Heart left ventricle (tissue), 13 donors: ENCODE results near the gene S100A13.

Experiments used
- CTCF ChIP-seq, 12 donors: fragments of 200-600 bp; sonication (generic) in 4 of 12; IDR thresholded peaks; one replicate each; pipeline versions ENCODE4 v1.5.0 to v1.8.0; 2018 to 2022; ENCODE audit warnings: antibody characterized with exemption in 12 of 12, mild to moderate bottlenecking in 5 of 12
- POLR2A ChIP-seq, 2 donors: fragments of 450-650 bp; IDR thresholded peaks; one replicate each; pipeline ENCODE4 v1.6.1; 2017; ENCODE audit warnings: antibody characterized with exemption in 2 of 2, mild to moderate bottlenecking in 2 of 2, moderate library complexity in 2 of 2
- donor health status: ischemic (EF 13 %, LVEDD 7.1; RV severe dilation, severe dysfunction).
- donor health status: DM: no; HTN: yes; CAD: no.
- donor health status: DM: no; HTN: no; CAD: no.
- donor health status: ischemic (EF 25% LVEDD 6.9; RV normal size, moderate dysfunction).
- donor health status: ischemic (EF 25% LVEDD 5.7; RV mildly dilated, moderate dysfunction).
- donor health status: ischemic (EF 35%, LVEDD 5.7; RV mildly dilated, moderate dysfunction).
- donor health status: nonischemic (EF 11% LVEDD 7.7; RV severe dilation, severe dysfunction).
- donor health status: DM: yes; HTN: yes; CAD: no.
- donor health status: PGD.
- donor health status: ischemic (EF 29% LVEDD 5.4; RV normal size, mild dysfunction).
- donor health status: nonischemic (EF 23%, LVEDD 6.1; RV moderate dilation, normal function).

- TF ChIP-seq CTCF (IDR thresholded peaks at IDR 0.05) (no peak), POLR2A (IDR thresholded peaks at IDR 0.05) (no peak)
Measured at GRCh38 chr1:153648000-153648643, 20.8 kb upstream of the S100A13 start.
